ENCODE data around the gene SH3BP5.
"Not testable (repeated sequence)": the region's sequence is repeated elsewhere in the genome, so short reads cannot be mapped to it uniquely, and the experiment has no call there.

SH3BP5 gene

DNA sequence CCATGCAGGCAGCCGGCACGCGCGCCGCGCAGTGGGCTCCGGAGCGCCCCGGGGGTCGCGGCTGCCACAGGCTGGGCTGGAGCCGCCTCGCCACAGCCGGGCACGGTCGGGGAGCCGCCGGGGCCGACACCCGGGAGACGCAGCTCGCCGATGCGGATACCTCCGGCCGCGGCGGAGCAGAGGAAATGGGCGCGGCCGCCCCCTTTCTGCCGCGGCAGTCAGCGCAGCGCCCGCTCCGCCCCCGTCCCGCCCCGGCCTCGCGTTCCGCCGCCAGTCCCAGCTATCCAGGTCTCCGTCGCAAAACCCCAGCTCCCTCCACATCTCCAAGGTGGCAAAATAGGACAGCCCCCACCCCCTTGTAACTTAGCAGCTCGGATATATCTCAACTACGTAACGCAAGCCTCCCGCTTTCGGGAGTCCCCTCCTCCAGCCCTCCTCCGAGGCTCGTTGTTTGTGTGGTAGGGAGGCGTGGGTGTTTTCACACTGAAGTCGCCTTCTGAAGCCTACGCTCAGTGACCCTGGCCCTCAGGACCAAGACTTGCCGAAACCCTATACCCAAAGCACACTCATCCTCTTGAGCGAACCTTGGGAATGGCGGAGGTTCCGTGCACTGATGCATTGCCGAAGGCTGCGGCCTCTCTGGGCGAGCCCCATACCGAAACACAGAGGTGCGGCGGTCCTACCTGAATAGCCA lies at the start of gene SH3BP5:
Gene SH3BP5, minus strand, starts transcription at position 182 of the 694 bp plus-strand sequence. Its CDS starts 178 bp downstream, at position 4.
- no peak for DNase-seq

DNA sequence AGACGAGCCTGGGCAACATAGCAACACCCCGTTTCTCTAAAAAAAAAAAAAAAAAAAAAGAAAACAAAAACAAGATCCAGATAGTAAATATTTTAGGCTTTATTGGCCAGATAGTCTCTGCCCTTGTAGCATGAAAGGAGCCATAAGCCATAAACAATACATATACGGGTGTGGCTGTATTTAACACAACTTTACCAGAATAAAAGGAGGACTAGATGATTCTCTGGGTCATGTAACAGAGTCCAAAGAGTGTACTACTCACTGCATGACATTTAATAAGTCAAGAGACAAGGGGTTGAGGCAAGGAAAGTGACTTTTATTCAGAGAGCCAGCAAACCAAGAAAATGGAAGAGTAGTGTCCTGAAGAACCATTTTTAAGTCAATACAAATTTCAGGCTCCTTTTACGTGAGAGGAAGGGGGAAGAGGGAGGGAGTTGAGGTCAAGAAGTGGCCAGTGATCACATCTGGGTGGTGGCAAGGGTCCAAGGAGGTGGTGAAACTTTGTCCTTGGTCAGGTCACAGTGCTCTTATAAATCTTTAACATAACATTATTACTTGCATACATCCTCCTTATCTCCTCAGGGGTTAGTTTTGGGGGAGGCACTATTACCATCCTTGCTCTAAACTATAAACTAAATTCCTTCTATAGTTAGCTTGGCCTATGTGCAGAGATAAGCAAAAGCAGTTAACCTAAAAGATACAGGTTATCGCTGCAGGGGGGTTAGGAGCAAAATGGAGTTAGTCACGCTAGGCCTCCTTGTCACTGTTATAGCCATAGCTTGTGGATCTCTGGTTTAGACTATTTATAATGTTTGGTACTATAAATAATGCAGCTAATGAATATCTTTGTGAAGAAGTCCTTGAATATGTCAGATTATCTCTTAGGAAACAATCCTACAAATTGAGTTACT lies 48.8 kb upstream of the SH3BP5 start:
- DNase-seq = no peak

GRCh38 chr3:15377961-15378791 lies 45.8 kb upstream of the SH3BP5 start:
- DNase-seq = peak; percentile 37 to 58

GRCh38 chr3:15375461-15376000 lies 43.1 kb upstream of the SH3BP5 start:
- no peak for DNase-seq

- DNase-seq = no peak
Observed at GRCh38 chr3:15372918-15373317, 40.5 kb upstream of the SH3BP5 start.

DNA sequence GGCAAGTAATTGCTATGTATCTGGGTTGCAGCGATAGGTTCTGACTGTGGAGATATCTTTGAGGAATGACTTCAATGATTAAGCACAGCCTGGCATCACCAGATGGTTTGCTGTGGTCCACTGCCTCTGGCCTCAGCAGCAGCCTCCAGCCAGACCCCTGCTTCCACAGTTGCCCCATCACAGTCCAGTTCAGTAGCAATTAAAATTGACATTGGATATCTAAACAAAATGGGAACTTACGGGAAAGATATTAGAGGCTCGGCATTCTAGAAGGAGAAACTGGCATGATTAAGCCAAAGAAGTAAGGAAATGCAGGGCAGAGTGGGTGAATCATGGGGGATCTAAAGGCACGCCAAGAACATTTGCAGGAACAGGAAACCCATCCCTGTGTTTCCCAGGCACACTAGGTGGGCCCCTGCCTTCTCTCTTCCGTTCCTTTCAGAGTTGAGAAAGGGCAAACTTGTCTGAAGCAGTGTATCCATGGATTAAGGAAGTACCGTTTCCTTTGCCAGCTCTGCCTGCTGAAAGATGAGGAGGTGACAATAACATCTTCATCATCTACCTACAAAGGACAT lies 36.3 kb upstream of the SH3BP5 start:
- no peak for DNase-seq

- DNase-seq = no peak
Observed at GRCh38 chr3:15367059-15367458, 34.7 kb upstream of the SH3BP5 start.

DNA sequence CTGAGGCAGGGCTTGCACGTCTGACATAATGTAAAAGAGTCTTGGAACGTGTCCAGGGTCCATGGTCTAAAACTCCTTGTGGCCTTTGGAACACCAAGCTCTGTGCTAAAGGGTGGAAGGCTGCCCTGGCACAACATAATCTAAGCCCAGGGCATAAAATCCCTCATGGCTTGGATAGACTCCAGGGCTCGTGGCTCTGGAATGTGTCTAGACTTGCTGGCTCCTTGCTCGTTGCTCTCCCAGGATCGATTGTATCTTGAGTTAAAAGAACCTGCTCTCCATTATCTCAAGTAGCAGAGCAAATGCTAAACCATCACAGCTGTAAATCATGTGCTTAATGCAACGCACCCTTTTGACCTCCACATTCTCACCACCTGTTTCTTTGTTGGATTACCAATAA lies 31.7 kb upstream of the SH3BP5 start:
- DNase-seq = not testable (repeated sequence)

DNA sequence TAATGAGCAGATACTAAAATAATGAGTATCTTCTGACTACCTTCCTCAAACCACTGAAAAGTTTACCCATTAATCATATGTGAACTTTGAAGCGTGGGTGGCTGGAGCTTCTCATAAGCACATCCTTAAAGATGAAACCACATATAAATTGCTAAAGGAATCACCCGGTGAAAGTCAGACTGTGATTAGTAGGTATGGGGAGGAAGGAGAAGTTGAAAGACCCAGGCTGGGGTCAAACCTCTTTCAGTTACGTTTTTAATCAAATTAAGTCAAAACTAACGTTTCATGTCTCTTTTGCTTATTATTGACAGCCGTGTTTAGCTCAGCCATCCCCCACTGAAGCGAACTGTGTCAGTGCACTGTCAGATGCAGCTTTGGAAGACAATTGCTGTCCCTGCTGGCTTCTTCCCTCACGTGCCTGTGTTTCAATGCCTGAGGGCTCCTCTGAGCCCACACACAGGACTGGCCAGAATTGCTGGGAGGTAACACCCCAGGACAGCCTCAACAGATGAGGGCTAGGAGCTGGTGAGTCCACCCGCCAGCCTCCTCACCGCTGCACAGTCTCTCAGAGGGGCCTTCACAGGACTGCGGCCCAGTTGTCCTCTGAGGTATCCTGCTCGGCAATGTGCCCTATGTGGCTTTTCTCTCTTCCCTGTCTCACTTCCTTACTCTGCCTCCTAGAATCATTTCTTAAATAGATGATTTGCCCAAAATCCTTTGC lies 29.3 kb upstream of the SH3BP5 start:
- DNase-seq = no peak

DNA sequence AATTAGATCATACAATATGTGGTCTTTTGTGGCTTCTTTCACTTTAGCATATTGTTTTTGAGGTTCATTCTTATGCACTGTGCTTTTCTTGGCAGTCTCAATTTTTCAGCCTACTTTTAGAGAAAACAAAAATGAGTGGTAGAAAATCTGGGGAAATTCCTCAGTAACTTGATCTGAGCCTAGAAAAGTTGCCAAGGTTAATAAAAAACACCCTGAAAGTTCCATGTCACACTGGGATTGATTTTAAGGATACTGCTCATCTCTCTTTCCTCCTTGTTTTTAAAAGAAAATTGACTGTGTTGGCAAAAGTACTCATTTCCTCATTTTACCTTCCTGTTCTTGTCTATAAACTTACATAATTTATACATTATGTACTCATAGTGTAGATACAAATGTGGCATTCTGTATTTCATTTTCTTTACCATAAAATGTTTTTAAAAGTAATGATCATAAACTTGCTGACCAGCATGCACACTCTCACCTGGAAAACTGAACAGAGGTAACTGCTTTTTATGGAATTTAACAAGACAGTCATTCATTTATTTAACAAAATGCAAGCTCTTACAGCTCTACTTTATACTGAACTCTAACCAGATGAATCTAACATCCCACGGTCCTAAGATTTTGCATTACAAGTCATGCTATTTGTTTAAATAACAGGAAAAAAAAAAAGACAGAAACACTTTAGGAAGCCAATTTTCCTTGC lies 28.6 kb upstream of the SH3BP5 start:
- DNase-seq = no peak

GRCh38 chr3:15359677-15360397 lies 27.5 kb upstream of the SH3BP5 start:
- no peak for DNase-seq

- DNase-seq = not testable (repeated sequence)
Observed at GRCh38 chr3:15356651-15357061, 24.3 kb upstream of the SH3BP5 start.

DNA sequence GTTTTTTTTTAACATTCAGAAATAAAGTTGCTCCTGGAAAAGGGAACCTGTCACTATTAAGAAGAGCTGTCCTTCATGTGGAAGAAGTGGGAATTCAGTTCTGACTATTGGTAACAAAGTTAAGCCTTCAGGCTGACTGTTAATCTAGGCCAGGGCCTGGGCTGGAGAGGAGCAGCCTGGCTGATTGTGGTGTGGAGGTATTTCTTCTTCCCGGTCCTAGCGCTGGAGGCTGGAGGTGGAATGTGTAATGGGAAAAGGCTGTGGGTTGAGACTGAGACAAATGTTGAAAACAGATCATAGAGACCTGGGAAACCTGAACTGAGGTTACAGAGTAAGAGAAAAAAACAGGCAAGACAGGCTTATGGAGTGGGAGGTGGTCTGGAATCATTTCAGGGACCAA lies 23.8 kb upstream of the SH3BP5 start:
- no peak for DNase-seq

DNA sequence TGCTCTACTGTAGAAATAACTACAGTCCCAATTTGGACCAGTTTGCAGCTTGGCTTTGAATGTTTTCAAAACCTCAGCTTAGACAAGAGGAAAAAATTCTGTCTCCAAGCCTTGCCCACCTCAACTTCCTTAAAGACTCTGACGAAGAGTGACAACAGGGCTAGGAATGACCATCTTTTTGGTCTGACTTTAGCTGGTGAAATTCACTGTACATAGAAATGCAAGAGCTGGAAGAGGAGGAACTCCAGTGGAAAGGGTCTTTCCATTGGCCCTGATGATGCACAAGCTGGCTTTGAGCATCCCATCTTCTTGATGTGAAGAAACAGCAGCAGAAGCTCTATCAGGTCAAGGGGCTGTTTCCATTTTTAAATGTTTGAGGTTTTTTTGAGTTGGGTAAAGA lies 22.7 kb upstream of the SH3BP5 start:
- no peak for DNase-seq

DNA sequence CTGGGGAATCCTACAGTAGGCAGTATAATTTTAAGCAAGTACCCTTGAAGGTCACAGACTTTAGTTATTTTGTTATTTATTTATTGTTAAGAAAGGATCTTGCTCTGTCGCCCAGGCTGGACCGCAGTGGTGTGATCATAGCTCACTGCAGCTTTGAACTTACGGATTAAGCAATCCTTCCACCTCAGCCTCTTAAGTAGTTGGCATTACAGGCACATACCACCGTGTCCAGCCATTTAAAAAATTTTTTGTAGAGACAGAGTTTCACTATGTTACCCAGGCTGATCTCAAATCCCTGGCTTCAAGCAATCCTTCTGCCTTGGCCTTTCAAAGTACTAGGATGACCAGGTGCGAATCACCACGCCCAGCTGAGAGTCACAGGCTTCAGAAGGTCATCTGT lies 22.1 kb upstream of the SH3BP5 start:
- DNase-seq = no peak

DNA sequence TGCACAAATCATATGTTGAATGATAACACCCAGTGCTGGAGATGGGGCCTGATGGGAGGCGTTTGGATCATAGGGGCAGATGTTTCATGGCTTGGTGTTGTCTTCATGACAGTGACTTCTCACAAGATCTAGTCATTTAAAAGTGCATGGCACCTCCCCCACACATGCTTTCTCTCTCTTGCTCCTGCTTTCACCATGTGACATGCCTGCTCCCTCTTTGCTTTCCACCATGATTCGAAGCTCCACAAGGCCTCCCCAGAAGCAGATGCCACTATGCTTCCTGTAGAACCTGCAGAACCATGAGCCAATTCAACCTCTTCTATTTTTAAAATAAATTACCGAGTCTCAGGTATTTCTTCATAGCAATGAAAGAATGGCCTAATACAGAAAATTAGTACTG lies 17.8 kb upstream of the SH3BP5 start:
- DNase-seq = no peak

- DNase-seq = not testable (repeated sequence)
Observed at GRCh38 chr3:15349438-15349837, 17.1 kb upstream of the SH3BP5 start.

- DNase-seq = no peak
Observed at GRCh38 chr3:15348246-15348645, 15.9 kb upstream of the SH3BP5 start.

DNA sequence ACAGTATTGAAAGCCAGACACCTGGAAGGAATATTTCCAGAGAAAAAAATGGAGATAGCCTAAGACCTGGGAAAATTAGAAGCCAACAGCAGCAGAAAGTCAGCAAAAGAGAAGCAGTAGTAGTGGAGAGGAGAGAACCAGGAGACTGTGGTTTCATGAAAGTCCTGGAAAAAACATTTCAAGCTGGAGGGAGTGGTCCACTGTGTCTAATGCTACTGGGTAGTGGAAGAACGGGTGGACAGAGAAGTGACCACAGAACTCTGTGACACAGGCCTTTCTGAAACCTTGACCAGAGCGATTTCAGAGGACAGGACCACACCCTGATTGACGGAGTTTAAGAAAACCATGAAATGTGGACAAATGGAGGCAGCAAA lies 15.3 kb upstream of the SH3BP5 start:
- no peak for DNase-seq

DNA sequence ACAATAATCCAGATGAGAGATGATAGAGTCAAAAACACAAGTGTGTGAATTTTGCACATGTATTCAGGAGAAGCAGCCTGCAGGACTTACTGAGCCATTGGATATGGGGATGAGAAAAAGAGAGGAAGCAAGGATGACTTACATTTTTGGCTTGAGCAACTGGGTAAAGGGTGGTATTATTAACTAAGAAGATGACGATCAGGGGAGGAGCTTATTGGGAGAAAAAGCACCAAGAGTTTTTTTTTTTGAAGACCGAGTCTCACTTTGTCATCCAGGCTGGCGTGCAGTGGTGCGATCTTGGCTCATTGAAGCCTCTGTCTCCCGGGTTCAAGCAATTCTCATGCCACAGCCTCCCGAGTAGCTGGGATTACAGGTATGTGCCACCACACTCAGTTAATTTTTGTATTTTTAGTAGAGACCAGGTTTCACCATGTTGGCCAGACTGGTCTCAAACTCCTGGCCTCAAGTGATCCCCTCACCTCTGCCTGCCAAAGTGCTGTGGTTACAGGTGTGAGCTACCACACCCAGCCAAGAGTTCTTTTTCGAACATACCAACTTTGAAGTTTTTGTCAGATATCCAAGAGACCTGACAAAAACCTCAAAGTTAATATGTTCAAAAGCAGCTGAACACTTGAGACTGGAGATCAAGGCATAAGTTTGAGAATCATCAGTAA lies 14.8 kb upstream of the SH3BP5 start:
- DNase-seq = no peak
